GM12891 (cell line): ENCODE measurements around the gene TBC1D2B.

Source experiments
- POLR2AphosphoS5 ChIP-seq: IDR thresholded peaks from 2 replicates; pipeline ENCODE4 v1.6.1; 2011; ENCODE audit warnings: low read depth, low read length, control low read depth
- TAF1 ChIP-seq: IDR thresholded peaks from 2 replicates; pipeline ENCODE4 v1.6.1; 2011; ENCODE audit warnings: low read depth, low read length, control low read depth

GRCh38 chr15:77999486-77999885 lies 78.0 kb downstream of the TBC1D2B start:
- TF ChIP-seq TAF1 (no peak), POLR2AphosphoS5 (no peak)
